GM12878 (cell line): ENCODE measurements around the gene CDC42BPB. TPM values are rescaled to one million over a fixed set of nuclear protein-coding genes. Genes with fewer than 3 reads are reported as not detected.

Experiments used
- ATAC-seq: fragments of 200-7000 bp; cut with Tn5 transposase; 3 replicates; pipeline ENCODE4 v1.9.1; 2020; ENCODE audit warnings: mild to moderate bottlenecking, moderate library complexity
- BruUV-seq: library from RNA; stranded (reverse); fragments of 400-500 nt; replicated peaks from 2 replicates; lab custom pipeline; 2021; lab: Mats Ljungman, UMichigan
- CTCF ChIA-PET: fragments of 300-600 bp; sonication (Branson Sonifier 250); formaldehyde crosslinking; extraction: SDS; loops from one replicate; lab custom pipeline; 2021; ENCODE audit warnings: inconsistent platforms; lab: Yijun Ruan, JAX
- POLR2A ChIA-PET: fragments of 350-600 bp; formaldehyde crosslinking; extraction: SDS; loops from one replicate; lab custom pipeline; 2021; ENCODE audit warnings: inconsistent platforms; lab: Charles Lee
- RAD21 ChIA-PET: fragments of 300-600 bp; sonication (Branson Sonifier 250); formaldehyde crosslinking; loops from one replicate; lab custom pipeline; 2023; ENCODE audit warnings: antibody characterized with exemption; ENCODE audit not compliant: unreplicated experiment; lab: Charles Lee
- SMC1A ChIA-PET: fragments of 300-600 bp; sonication (Branson Sonifier 250); formaldehyde crosslinking; loops from one replicate; lab custom pipeline; 2023; ENCODE audit not compliant: unreplicated experiment, uncharacterized antibody; lab: Charles Lee
- DNase-seq: peaks from one replicate; pipeline ENCODE4 v3.0.0-alpha.2; 2011; ENCODE audit warnings: low read depth, low spot score
- FAIRE-seq: peaks from 3 replicates; lab custom pipeline; 2011; peaks lifted over from hg19 to GRCh38; lab: Jason Lieb, UNC
- H2AFZ ChIP-seq: 2 replicates; pipeline ENCODE4 v1.6.0; 2011; ENCODE audit warnings: low read depth, low read length, control low read depth; ENCODE audit not compliant: control insufficient read depth
- H3K27ac ChIP-seq: 2 replicates; pipeline ENCODE4 v1.5.1; 2011; ENCODE audit warnings: control low read depth; ENCODE audit not compliant: control insufficient read depth, insufficient read depth
- H3K27me3 ChIP-seq, 2 experiments: replicated peaks in 1 of 2; 2 replicates each; pipeline versions ENCODE4 v1.6.0 to v1.6.1; 2011; ENCODE audit warnings: low read length in 1 of 2; ENCODE audit not compliant: control insufficient read depth in 2 of 2, insufficient read depth in 2 of 2
- H3K36me3 ChIP-seq, 2 experiments: 2 replicates each; pipeline ENCODE4 v1.5.1; 2011; ENCODE audit warnings: low read length in 1 of 2; ENCODE audit not compliant: control insufficient read depth in 2 of 2, insufficient read depth in 2 of 2
- H3K4me1 ChIP-seq: 2 replicates; pipeline ENCODE4 v1.6.1; 2011; ENCODE audit warnings: mild to moderate bottlenecking, low read length, moderate library complexity, mixed read lengths; ENCODE audit not compliant: control insufficient read depth, insufficient read depth
- H3K4me2 ChIP-seq: 2 replicates; pipeline ENCODE4 v1.6.0; 2011; ENCODE audit warnings: control low read depth; ENCODE audit not compliant: control insufficient read depth, insufficient read depth
- H3K4me3 ChIP-seq: fragments of 200-600 bp; sonication (generic); 2 replicates; pipeline ENCODE4 v1.5.1; 2016
- H3K79me2 ChIP-seq: 2 replicates; pipeline ENCODE4 v1.6.0; 2011; ENCODE audit warnings: low read length; ENCODE audit not compliant: control insufficient read depth, insufficient read depth
- H3K9ac ChIP-seq: 2 replicates; pipeline ENCODE4 v1.8.0; 2011; ENCODE audit warnings: low read length, control low read depth, mixed read lengths; ENCODE audit not compliant: control insufficient read depth, insufficient read depth
- H3K9me3 ChIP-seq: replicated peaks from 3 replicates; pipeline ENCODE4 v1.5.1; 2011; ENCODE audit warnings: mild to moderate bottlenecking, low read length; ENCODE audit not compliant: control insufficient read depth, insufficient read depth
- H4K20me1 ChIP-seq: 2 replicates; pipeline ENCODE4 v1.6.0; 2011; ENCODE audit not compliant: control insufficient read depth, insufficient read depth
- CBX5 ChIP-seq: sonication (generic); IDR thresholded peaks from 2 replicates; pipeline ENCODE4 v1.6.1; 2016; ENCODE audit warnings: low read depth, moderate library complexity, mild to moderate bottlenecking, inconsistent platforms
- CHD2 ChIP-seq: IDR thresholded peaks from 2 replicates; pipeline ENCODE4 v1.6.1; 2011; ENCODE audit warnings: low read depth, low read length, improper control_type of control experiment, borderline replicate concordance
- CREM ChIP-seq: IDR thresholded peaks from 2 replicates; pipeline ENCODE4 v1.6.1; 2014; ENCODE audit warnings: antibody characterized with exemption, low read depth
- E4F1 ChIP-seq: fragments of 450-650 bp; IDR thresholded peaks from 2 replicates; pipeline ENCODE4 v1.6.1; 2018; ENCODE audit warnings: borderline replicate concordance, mild to moderate bottlenecking; ENCODE audit not compliant: partially characterized antibody
- GATAD2B ChIP-seq: fragments of 450-650 bp; conservative IDR thresholded peaks from 2 replicates; pipeline ENCODE4 v1.6.1; 2017; ENCODE audit warnings: low read depth, mild to moderate bottlenecking, moderate library complexity
- IKZF2 ChIP-seq, 2 experiments: fragments of 450-650 bp; IDR thresholded peaks; 2 replicates each; pipeline ENCODE4 v1.6.1; 2017; ENCODE audit warnings: mild to moderate bottlenecking in 2 of 2, moderate library complexity in 2 of 2
- NFYB ChIP-seq: IDR thresholded peaks from 2 replicates; pipeline ENCODE4 v1.6.1; 2011; ENCODE audit warnings: low read depth, mild to moderate bottlenecking, low read length, improper control_type of control experiment, moderate library complexity; ENCODE audit not compliant: insufficient read depth
- NR2C2 ChIP-seq: IDR thresholded peaks from 2 replicates; pipeline ENCODE4 v1.6.1; 2011; ENCODE audit warnings: borderline replicate concordance, low read depth; ENCODE audit not compliant: control insufficient read depth, insufficient read length
- SIN3A ChIP-seq: IDR thresholded peaks from 2 replicates; pipeline ENCODE4 v1.6.1; 2012; ENCODE audit warnings: low read depth, low read length, improper control_type of control experiment
- TCF7 ChIP-seq: IDR thresholded peaks from 2 replicates; pipeline ENCODE4 v1.6.1; 2014; ENCODE audit warnings: antibody characterized with exemption, borderline replicate concordance
- ZBTB4 ChIP-seq: fragments of 450-650 bp; formaldehyde crosslinking; IDR thresholded peaks from 2 replicates; pipeline ENCODE4 v1.4.0; 2022; ENCODE audit warnings: mild to moderate bottlenecking, moderate library complexity
- ZNF622 ChIP-seq: fragments of 450-650 bp; IDR thresholded peaks from 2 replicates; pipeline ENCODE4 v1.6.1; 2017; ENCODE audit warnings: mild to moderate bottlenecking, inconsistent platforms
- WGBS: methylation state at CpG from one replicate; pipeline ENCODE4 v1.1.6; 2016; ENCODE audit warnings: low lambda C conversion rate; ENCODE audit not compliant: insufficient replicate concordance, insufficient coverage; ENCODE audit errors: missing lambda C conversion rate; 5-methylcytosine and 5-hydroxymethylcytosine counted together
- in situ Hi-C: fragments of 300-500 bp; cut with MboI; formaldehyde crosslinking; loops from 9 replicates; pipeline ENCODE4 v1.14.3; 2018; ENCODE audit warnings: mixed read lengths
- intact Hi-C: fragments of 100-400 bp; cut with micrococcal nuclease; formaldehyde crosslinking; loops from one replicate; pipeline ENCODE4 v1.14.2; 2022; ENCODE audit not compliant: unreplicated experiment
- polyA plus RNA-seq, 11 experiments: library from polyadenylated mRNA; depleted of rRNA in 4 of 11; unstranded in 6 of 11; stranded (reverse) in 5 of 11; fragments of >200 nt; fragmentation: Nextera tagmentation in 4 of 11; fragmentation: Illumina TruSeq in 1 of 11; extraction: Ambion mirVana in 4 of 11; extraction: Trizol in 1 of 11; gene quantifications; 1 replicate in 1 of 11; 2 replicates in 10 of 11; pipeline versions ENCODE4 v1.2.1 to v1.2.3, GENCODE V29; 2011 to 2016; ENCODE audit warnings: inconsistent platforms in 2 of 11, missing spikeins in 2 of 11, low read depth in 1 of 11
- total RNA-seq, 4 experiments: library from RNA; depleted of rRNA in 3 of 4; stranded (reverse); fragments of >200 nt in 3 of 4; fragmentation: Illumina TruSeq in 1 of 4; extraction: Trizol in 1 of 4; gene quantifications; 2 replicates each; pipeline versions ENCODE4 v1.2.1 to v1.2.3, GENCODE V29; 2013 to 2021
- TF ChIP-seq, protein P1 (sequence below): fragments of 450-650 bp; IDR thresholded peaks from 2 replicates; pipeline ENCODE4 v1.6.1; 2016; ENCODE audit warnings: mild to moderate bottlenecking, moderate library complexity, borderline replicate concordance

Gene CDC42BPB
- total and polyA plus RNA-seq, 10 of the 15 experiments (the other 5 are each of a cell fraction or from before 2014, with no cell fraction given): 0.42 to 22.1 (median 13.3) TPM

- Histone ChIP-seq H3K36me3 (peaks cover 18 to 42% of the 10 kb centered on the region in 2 experiments), H3K9me3 (no peaks in the 10 kb centered on the region), H3K9ac (no peak overlapping the region), H3K4me2 (no peak overlapping the region), H3K79me2 (no peaks in the 10 kb centered on the region; the same call in 1 of the 2 replicates)
- SMC1A ChIA-PET: interaction anchor here (1.2 kb wide), 1 partner anchor 11 kb away, joined by 3 read pairs; no protein-coding TSS in a partner anchor
- DNase-seq (no peak), ATAC-seq (no peak)
- intact Hi-C loops: no loop called here
- over 99% methylated on average over 8 of the region's 8 CpGs for WGBS
- in situ Hi-C loops: no loop called here
- TF ChIP-seq, protein P1, sequence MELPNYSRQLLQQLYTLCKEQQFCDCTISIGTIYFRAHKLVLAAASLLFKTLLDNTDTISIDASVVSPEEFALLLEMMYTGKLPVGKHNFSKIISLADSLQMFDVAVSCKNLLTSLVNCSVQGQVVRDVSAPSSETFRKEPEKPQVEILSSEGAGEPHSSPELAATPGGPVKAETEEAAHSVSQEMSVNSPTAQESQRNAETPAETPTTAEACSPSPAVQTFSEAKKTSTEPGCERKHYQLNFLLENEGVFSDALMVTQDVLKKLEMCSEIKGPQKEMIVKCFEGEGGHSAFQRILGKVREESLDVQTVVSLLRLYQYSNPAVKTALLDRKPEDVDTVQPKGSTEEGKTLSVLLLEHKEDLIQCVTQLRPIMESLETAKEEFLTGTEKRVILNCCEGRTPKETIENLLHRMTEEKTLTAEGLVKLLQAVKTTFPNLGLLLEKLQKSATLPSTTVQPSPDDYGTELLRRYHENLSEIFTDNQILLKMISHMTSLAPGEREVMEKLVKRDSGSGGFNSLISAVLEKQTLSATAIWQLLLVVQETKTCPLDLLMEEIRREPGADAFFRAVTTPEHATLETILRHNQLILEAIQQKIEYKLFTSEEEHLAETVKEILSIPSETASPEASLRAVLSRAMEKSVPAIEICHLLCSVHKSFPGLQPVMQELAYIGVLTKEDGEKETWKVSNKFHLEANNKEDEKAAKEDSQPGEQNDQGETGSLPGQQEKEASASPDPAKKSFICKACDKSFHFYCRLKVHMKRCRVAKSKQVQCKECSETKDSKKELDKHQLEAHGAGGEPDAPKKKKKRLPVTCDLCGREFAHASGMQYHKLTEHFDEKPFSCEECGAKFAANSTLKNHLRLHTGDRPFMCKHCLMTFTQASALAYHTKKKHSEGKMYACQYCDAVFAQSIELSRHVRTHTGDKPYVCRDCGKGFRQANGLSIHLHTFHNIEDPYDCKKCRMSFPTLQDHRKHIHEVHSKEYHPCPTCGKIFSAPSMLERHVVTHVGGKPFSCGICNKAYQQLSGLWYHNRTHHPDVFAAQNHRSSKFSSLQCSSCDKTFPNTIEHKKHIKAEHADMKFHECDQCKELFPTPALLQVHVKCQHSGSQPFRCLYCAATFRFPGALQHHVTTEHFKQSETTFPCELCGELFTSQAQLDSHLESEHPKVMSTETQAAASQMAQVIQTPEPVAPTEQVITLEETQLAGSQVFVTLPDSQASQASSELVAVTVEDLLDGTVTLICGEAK: no peak
- no peak for TF ChIP-seq CBX5
- no peak for TF ChIP-seq E4F1
- TF ChIP-seq GATAD2B: no peak
- no peak for TF ChIP-seq IKZF2 (IDR thresholded peaks at IDR 0.05)
- no peak for TF ChIP-seq CREM
- no peak for TF ChIP-seq CHD2
- no peak for TF ChIP-seq ZBTB4
- TF ChIP-seq TCF7: no peak
- no peak for TF ChIP-seq SIN3A
- TF ChIP-seq NFYB: no peak
- no peak for TF ChIP-seq ZNF622
- no peak for TF ChIP-seq NR2C2
- TF ChIP-seq, all 136 proteins: peak for 0
- H3K4me1 ChIP-seq: peaks cover 13% of the 10 kb centered on the region
- BruUV-seq: no TSS peak
- no peak overlapping the region for H2AFZ ChIP-seq
- no peaks in the 10 kb centered on the region for H3K27me3 ChIP-seq
- ChIA-PET RAD21 (no interaction called here), POLR2A (interaction anchor here (0.7 to 1.2 kb wide), 2 partner anchors 71 to 108 kb away, joined by 3 to 8 read pairs; no protein-coding TSS in a partner anchor), CTCF (interaction anchor here (1.9 kb wide), 1 partner anchor 15 kb away, joined by 12 read pairs; no protein-coding TSS in a partner anchor)
- no peaks in the 10 kb centered on the region for H4K20me1 ChIP-seq
- no peak for FAIRE-seq
- H3K4me3 ChIP-seq: no peak overlapping the region
- H3K27ac ChIP-seq: no peak overlapping the region; the same call in 1 of the 2 replicates
Measured at GRCh38 chr14:102892651-102893050, 164.7 kb downstream of the CDC42BPB start.
